ENCODE measurements around the gene CDH23.

Gene CDH23

DNA sequence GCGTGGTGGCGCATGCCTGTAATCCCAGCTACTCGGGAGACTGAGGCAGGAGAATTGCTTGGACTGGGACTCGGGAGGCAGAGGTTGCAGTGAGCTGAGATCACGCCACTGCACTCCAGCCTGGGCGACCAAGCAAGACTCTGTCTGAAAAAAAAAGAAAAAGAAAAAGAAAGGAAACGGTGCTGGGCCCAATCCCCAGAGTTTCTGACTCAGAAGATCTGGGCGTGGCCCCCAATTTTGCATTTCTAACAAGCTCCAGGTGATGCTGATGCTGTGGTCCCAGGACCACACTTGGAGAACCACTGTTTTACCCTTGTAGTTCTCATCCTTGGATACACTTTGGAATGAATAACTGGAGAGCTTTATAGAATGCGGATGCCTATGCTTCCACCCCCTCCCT is 243.9 kb downstream of the CDH23 start:
- DNase-seq: no peak
- H3K36me3 Mint-ChIP-seq (ENCODE audit: low read depth): no peaks in the 10 kb centered on the region
- no peaks in the 10 kb centered on the region for H3K9me3 Mint-ChIP-seq
- no peak overlapping the region for H3K27ac Mint-ChIP-seq
- no peaks in the 10 kb centered on the region for H3K27me3 Mint-ChIP-seq
- H3K4me3 Mint-ChIP-seq: no peak overlapping the region
- H3K4me1 Mint-ChIP-seq (ENCODE audit: low read depth): peaks cover 4% of the 10 kb centered on the region

DNA sequence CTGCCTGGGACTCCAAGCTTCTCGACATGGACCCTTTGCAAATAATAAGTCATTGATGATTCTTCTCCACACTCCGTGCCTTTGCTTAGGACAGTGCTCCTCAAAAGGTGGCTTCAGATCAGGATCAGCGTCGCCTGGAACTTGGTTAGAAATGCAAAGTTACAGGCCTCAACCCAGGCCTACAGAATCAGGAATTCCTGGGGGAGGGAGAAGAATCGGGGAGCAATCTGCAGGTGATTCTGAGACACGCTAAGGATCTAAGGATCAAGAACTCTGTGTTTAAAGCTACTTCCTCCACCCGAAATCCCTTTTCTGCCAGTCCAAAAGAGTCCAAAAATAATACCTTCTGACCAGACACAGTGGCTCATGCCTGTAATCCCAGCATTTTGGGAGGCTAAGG is 244.7 kb downstream of the CDH23 start:
- Mint-ChIP-seq H3K4me3 (no peak overlapping the region), H3K4me1 (ENCODE audit: low read depth) (peaks cover 4% of the 10 kb centered on the region), H3K27ac (no peak overlapping the region)

DNA sequence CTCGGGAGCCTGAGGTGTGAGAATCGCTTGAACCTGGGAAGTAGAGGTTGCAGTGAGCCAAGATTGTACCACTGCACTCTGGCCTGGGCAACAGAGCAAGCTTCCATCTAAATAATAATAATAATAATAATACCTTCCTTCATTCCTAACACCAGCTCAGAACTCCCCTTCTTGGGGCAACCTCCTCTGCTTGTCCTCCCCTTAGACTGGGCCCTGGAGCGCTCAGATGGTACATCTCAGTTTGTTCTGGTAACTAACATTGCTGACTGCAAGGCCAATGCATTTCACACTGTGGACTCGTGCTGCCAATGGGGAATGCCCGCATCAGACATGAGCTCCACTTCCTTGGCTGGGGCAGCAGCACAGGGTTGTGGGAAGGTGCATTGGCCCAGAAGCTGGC is 245.3 kb downstream of the CDH23 start:
- Mint-ChIP-seq H3K9me3 (no peaks in the 10 kb centered on the region), H3K27ac (no peak overlapping the region), H3K4me1 (ENCODE audit: low read depth) (peaks cover 4% of the 10 kb centered on the region), H3K27me3 (no peaks in the 10 kb centered on the region), H3K4me3 (no peak overlapping the region), H3K36me3 (ENCODE audit: low read depth) (no peaks in the 10 kb centered on the region)
- no peak for DNase-seq

More for the DNA sequence above, 244.7 kb downstream of the CDH23 start:
- H3K27me3 Mint-ChIP-seq: no peaks in the 10 kb centered on the region
- no peaks in the 10 kb centered on the region for H3K36me3 Mint-ChIP-seq (ENCODE audit: low read depth)
- no peak for DNase-seq
- no peaks in the 10 kb centered on the region for H3K9me3 Mint-ChIP-seq

DNA sequence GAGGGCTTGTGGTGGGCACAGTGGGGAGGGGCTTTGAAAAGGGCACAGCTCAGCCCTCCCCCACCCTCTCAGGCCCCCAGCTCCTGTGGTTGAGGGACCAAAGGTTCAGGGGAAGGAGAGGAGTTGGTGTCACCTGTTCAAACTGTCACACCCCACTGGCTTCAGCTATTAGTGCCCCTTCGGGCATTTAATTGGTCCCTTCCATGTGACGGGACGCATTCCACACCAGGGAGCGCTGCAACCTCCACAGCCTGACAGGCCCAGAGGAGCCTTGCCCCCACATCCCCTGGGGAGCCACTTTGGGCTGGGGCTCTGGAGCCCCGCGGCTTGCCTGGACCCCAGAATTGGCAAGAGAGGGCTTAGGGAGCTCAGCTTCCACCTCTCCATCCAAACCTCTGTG is 247.2 kb downstream of the CDH23 start:
- DNase-seq: no peak
- Mint-ChIP-seq H3K4me1 (ENCODE audit: low read depth) (no peaks in the 10 kb centered on the region), H3K9me3 (no peaks in the 10 kb centered on the region), H3K4me3 (no peak overlapping the region), H3K27me3 (no peaks in the 10 kb centered on the region), H3K36me3 (ENCODE audit: low read depth) (no peaks in the 10 kb centered on the region), H3K27ac (no peak overlapping the region)

GRCh38 chr10:71644307-71645180 is 247.8 kb downstream of the CDH23 start:
- DNase-seq: no peak
- Mint-ChIP-seq H3K4me3 (no peak overlapping the region), H3K36me3 (ENCODE audit: low read depth) (no peaks in the 10 kb centered on the region), H3K4me1 (ENCODE audit: low read depth) (no peaks in the 10 kb centered on the region), H3K27ac (peak overlapping the region; percentile 8), H3K27me3 (no peaks in the 10 kb centered on the region), H3K9me3 (no peaks in the 10 kb centered on the region)

DNA sequence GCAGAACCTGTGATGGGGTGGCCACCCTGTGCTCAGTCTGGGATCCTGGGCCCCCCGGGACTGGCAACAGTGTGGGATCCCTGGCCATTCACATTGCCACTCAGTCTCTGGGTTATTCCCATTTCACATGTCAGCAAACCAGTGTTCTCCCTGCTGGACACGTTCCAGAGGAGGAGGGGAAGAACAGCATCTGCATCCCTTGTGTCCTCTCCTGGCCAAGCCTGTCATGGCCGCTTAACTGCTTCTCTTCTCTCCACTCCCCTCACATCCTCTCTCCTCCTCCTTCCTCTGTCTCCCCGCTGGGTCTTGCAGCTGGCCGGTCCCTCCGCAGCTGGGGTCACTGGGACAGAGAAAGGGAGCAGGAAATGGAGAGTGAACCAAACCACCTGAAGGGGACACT is 248.5 kb downstream of the CDH23 start:
- Mint-ChIP-seq H3K4me3 (no peak overlapping the region), H3K4me1 (ENCODE audit: low read depth) (no peaks in the 10 kb centered on the region), H3K27ac (no peak overlapping the region), H3K27me3 (no peaks in the 10 kb centered on the region), H3K36me3 (ENCODE audit: low read depth) (no peaks in the 10 kb centered on the region), H3K9me3 (no peaks in the 10 kb centered on the region)
- no peak for DNase-seq

DNA sequence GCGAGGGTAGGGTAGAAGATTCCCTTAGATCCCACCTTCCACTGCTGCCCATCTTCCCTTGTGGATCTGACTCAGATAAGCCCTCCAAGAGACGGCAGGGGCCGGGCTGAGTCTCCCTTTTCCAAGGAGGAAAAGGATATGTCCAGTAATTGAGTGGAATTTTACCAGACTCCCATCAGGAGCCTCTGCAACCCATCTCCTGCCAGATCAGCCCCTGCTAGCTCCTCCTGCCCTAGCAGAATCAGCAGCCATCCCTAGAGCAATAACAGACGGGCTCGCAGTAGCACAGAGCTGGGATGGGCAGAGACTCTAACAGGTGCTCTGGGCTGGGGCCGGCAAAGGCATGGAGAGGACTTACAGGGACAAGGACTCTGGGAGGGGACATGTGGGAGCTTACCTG is 249.3 kb downstream of the CDH23 start:
- no peak overlapping the region for H3K4me3 Mint-ChIP-seq

DNA sequence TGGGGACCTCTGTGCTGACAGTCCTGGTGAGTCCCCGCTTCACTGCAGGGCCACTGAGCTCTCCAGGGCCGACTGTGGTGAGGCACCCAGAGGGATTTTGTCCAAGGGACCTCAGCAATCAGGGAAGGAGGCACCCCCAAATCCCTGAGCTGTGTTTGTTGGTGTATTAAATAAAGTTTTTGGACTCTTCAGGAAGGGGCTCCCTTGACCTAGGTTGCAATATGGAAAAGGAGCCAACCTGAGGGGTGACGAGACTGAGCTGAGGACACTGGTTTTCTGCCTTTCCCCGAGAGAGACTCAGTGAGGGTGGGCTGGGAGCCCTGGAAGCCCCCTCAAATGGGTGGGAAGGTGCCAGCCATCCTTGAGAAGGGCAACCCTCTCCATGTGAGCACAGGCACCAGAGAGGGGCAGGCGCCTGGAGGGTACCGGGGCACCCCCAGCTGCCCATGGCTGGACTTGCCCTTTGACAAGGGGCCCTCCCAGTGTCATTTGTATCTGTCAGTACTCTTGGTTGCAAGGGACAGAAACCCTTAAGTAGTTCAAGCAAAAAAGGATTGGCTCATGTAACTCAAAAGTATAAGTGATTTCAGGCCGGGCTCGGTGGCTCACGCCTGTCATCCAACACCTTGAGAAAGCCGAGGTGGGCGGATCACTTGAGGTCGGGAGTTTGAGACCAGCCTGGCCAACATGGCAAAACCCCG is 250.0 kb downstream of the CDH23 start:
- no peaks in the 10 kb centered on the region for H3K9me3 Mint-ChIP-seq
- H3K27ac Mint-ChIP-seq: no peak overlapping the region
- no peaks in the 10 kb centered on the region for H3K27me3 Mint-ChIP-seq
- H3K36me3 Mint-ChIP-seq (ENCODE audit: low read depth): no peaks in the 10 kb centered on the region
- H3K4me1 Mint-ChIP-seq (ENCODE audit: low read depth): no peaks in the 10 kb centered on the region
- H3K4me3 Mint-ChIP-seq: no peak overlapping the region
- DNase-seq: no peak

More for the DNA sequence above, 249.3 kb downstream of the CDH23 start:
- no peaks in the 10 kb centered on the region for H3K27me3 Mint-ChIP-seq
- no peaks in the 10 kb centered on the region for H3K4me1 Mint-ChIP-seq (ENCODE audit: low read depth)
- no peaks in the 10 kb centered on the region for H3K36me3 Mint-ChIP-seq (ENCODE audit: low read depth)
- no peak for DNase-seq
- no peaks in the 10 kb centered on the region for H3K9me3 Mint-ChIP-seq
- H3K27ac Mint-ChIP-seq: no peak overlapping the region

GRCh38 chr10:71647526-71648253 is 251.0 kb downstream of the CDH23 start:
- no peaks in the 10 kb centered on the region for H3K4me1 Mint-ChIP-seq (ENCODE audit: low read depth)
- DNase-seq: no peak
- no peaks in the 10 kb centered on the region for H3K9me3 Mint-ChIP-seq
- no peaks in the 10 kb centered on the region for H3K36me3 Mint-ChIP-seq (ENCODE audit: low read depth)
- H3K27me3 Mint-ChIP-seq: no peaks in the 10 kb centered on the region
- H3K4me3 Mint-ChIP-seq: no peak overlapping the region
- H3K27ac Mint-ChIP-seq: no peak overlapping the region

DNA sequence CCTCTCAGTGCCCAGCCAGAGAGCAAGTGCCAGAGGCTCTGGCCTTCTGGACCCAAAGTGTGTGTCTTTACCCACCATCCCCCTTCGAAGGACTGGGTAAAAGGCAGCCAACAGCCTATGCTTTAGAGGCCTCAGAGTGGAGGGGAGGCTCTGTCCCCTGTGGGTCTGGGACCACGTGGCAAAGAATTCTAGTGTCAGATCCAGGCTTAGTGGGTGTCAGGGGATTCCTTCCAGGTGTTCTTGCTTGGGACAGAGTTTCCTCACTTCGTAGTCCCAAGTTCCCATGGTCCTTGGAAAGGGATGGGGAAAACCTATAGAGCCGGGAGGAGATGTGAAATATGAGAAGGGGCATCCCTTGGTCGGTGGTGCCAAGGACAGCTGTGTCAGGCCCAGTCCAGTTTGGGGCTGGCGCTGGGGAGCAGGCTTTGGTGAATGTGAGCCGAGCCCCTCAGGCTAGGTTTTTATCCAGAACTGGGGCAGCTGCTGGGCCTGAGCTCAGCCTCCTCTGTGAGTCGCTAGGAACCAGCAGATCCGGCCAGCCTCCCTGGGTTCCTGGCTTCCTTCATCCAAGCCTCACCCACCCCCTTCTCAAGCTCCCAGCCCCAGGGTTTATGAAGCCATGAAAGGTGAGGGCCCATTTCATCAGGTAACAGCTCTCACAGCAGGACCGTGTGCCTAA is 251.7 kb downstream of the CDH23 start:
- no peak for DNase-seq
- H3K4me1 Mint-ChIP-seq (ENCODE audit: low read depth): no peaks in the 10 kb centered on the region
- no peaks in the 10 kb centered on the region for H3K9me3 Mint-ChIP-seq
- H3K4me3 Mint-ChIP-seq: no peak overlapping the region
- H3K27me3 Mint-ChIP-seq: no peaks in the 10 kb centered on the region
- H3K27ac Mint-ChIP-seq: no peak overlapping the region
- no peaks in the 10 kb centered on the region for H3K36me3 Mint-ChIP-seq (ENCODE audit: low read depth)

DNA sequence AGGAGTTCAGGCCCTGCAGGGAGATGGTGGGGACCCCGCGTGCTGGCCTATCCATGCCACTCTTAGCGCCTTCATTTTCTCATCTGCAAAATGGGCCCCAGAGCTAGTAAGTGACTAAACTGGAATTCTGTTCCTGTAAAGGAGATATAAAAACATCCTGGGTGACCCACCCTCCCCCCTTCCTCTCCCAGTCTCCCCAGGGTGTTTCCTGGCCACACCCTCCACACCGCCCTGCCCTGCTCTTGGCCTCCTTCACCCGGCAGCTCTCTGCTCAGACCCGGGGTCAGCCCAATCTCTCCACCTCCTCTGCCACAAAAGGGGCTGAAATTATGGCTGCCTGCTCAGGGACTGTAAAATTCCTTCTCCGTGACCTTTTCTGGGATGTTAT is 252.2 kb downstream of the CDH23 start:
- Mint-ChIP-seq H3K36me3 (ENCODE audit: low read depth) (no peaks in the 10 kb centered on the region), H3K27me3 (no peaks in the 10 kb centered on the region), H3K27ac (no peak overlapping the region), H3K4me1 (ENCODE audit: low read depth) (no peaks in the 10 kb centered on the region), H3K9me3 (no peaks in the 10 kb centered on the region), H3K4me3 (no peak overlapping the region)
- DNase-seq: no peak

DNA sequence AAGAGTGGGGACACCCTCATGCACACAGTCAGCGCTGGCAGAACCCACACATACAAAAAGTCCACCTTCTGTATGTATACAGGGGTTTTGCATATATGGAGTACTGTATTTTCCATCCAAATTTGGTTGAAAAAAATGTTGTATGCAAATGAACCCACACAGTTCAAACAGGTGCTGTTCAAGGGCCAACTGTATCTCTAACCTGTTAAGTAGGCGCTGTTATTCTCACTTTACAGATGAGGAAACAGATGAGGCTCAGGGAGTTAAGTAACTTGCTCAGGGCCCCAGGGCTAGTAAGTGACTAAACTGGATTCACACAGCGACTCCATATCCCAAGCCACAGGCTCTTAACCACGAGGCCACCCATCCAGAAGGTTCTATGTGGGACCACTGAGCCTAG is 252.9 kb downstream of the CDH23 start:
- Mint-ChIP-seq H3K36me3 (ENCODE audit: low read depth) (no peaks in the 10 kb centered on the region), H3K27ac (no peak overlapping the region), H3K9me3 (no peaks in the 10 kb centered on the region), H3K4me3 (no peak overlapping the region), H3K4me1 (ENCODE audit: low read depth) (no peaks in the 10 kb centered on the region), H3K27me3 (no peaks in the 10 kb centered on the region)
- DNase-seq: no peak

DNA sequence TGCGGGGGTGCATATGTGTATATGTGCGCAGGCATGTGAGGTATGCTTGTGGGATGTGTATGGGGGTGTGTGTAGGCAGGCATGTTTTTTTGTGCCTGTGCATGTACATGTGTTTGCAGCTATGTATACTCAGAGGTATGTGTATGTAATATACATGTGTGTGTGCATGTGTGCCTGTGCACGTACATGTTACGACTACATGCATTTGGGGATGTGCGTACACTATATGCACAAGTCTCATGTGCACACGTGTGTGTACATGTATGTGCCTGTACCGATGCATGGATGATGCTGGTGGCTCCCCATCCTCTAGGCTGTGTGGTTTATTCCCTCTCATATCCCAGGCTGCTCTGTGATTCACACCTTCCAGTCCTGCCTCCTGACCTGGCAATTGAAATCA is 253.7 kb downstream of the CDH23 start:
- Mint-ChIP-seq H3K27ac (no peak overlapping the region), H3K4me1 (ENCODE audit: low read depth) (no peaks in the 10 kb centered on the region), H3K36me3 (ENCODE audit: low read depth) (no peaks in the 10 kb centered on the region), H3K9me3 (no peaks in the 10 kb centered on the region), H3K27me3 (no peaks in the 10 kb centered on the region), H3K4me3 (no peak overlapping the region)
- no peak for DNase-seq

DNA sequence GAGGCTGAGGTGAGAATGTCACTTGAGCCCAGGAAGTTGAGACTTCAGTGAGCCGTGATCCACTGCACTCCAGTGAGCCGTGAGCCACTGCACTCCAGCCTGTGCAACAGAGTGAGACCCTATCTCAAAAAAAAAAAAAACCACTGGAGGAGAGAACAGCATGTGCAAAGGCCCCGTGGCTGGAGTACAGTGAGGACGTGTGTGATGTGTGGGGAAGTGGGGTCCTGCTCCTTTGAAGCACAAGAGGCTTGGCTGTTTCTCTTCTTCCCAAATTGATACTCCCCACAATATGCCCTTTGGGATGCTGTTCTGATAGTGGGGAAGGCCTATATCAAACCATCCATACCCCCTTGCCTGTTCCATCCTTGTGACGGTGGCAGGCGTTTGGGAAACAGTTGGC is 254.7 kb downstream of the CDH23 start:
- no peak overlapping the region for H3K4me3 Mint-ChIP-seq
- H3K27ac Mint-ChIP-seq: no peak overlapping the region
- H3K36me3 Mint-ChIP-seq (ENCODE audit: low read depth): no peaks in the 10 kb centered on the region
- DNase-seq: no peak
- no peaks in the 10 kb centered on the region for H3K27me3 Mint-ChIP-seq
- H3K4me1 Mint-ChIP-seq (ENCODE audit: low read depth): no peaks in the 10 kb centered on the region
- no peaks in the 10 kb centered on the region for H3K9me3 Mint-ChIP-seq
